K562 (cell line): ENCODE results near the gene CCDC82. TPM values are rescaled to one million over a fixed set of nuclear protein-coding genes. Genes with fewer than 3 reads are reported as not detected.
A peak's percentile ranks its signal among the peaks of the same experiment; 100 is the strongest.

Experiments
- ATAC-seq: fragments of 200-7000 bp; cut with Tn5 transposase; 3 replicates; pipeline ENCODE4 v1.9.1; 2020; ENCODE audit warnings: moderate library complexity
- BruUV-seq: library from RNA; stranded (reverse); fragments of 400-500 nt; replicated peaks from 2 replicates; lab custom pipeline; 2021; lab: Mats Ljungman, UMichigan
- CTCF ChIA-PET: fragments of 300-600 bp; formaldehyde crosslinking; extraction: SDS; loops from one replicate; lab custom pipeline; 2021; ENCODE audit warnings: low intra/inter-chr PET ratio; lab: Yijun Ruan, JAX
- POLR2A ChIA-PET: fragments of 300-600, 350-650 bp; sonication (Branson Sonifier 250); formaldehyde crosslinking; extraction: SDS; loops from one replicate; lab custom pipeline; 2021; ENCODE audit warnings: antibody characterized with exemption, inconsistent platforms; lab: Yijun Ruan, JAX
- DNase-seq, 4 experiments: peaks; one replicate each; pipeline versions ENCODE4 v3.0.0 to v3.0.0-alpha.2; 2011 to 2018; ENCODE audit warnings: low spot score in 3 of 4, mixed read lengths in 3 of 4; ENCODE audit errors: extremely low read depth in 1 of 4
- FAIRE-seq: peaks from 2 replicates; lab custom pipeline; 2011; peaks lifted over from hg19 to GRCh38; lab: Jason Lieb, UNC
- H2AFZ ChIP-seq: 2 replicates; pipeline ENCODE4 v1.6.0; 2011; ENCODE audit warnings: low read depth, low read length, control low read depth, inconsistent platforms
- H3K27ac ChIP-seq: fragments of 200-600 bp; 3 replicates; pipeline ENCODE4 v1.8.0; 2011; ENCODE audit warnings: low read depth, mild to moderate bottlenecking, control low read depth, inconsistent platforms, low read length, moderate library complexity, mixed read lengths; ENCODE audit errors: extremely low read depth
- H3K27me3 ChIP-seq, 2 experiments: fragments of 300-600 bp in 1 of 2; 2 replicates in 1 of 2; 3 replicates in 1 of 2; pipeline versions ENCODE4 v1.6.0 to v1.8.0; 2011; ENCODE audit warnings: inconsistent platforms in 2 of 2, low read length in 2 of 2, mild to moderate bottlenecking in 1 of 2, mixed read lengths in 1 of 2, moderate library complexity in 1 of 2; ENCODE audit not compliant: control insufficient read depth in 2 of 2, insufficient read depth in 2 of 2
- H3K36me3 ChIP-seq: fragments of 300-600 bp; 3 replicates; pipeline ENCODE4 v1.8.0; 2011; ENCODE audit warnings: mild to moderate bottlenecking, low read length, inconsistent platforms; ENCODE audit not compliant: control insufficient read depth, insufficient read depth
- H3K4me1 ChIP-seq, 2 experiments: fragments of 200-600 bp in 1 of 2; replicated peaks in 1 of 2; 2 replicates in 1 of 2; 3 replicates in 1 of 2; pipeline versions ENCODE4 v1.5.1 to v1.8.0; 2011; ENCODE audit warnings: inconsistent platforms in 2 of 2, low read length in 2 of 2, mild to moderate bottlenecking in 1 of 2, mixed read lengths in 1 of 2, moderate library complexity in 1 of 2; ENCODE audit not compliant: control insufficient read depth in 2 of 2, insufficient read depth in 2 of 2
- H3K4me2 ChIP-seq: 2 replicates; pipeline ENCODE4 v1.6.1; 2011; ENCODE audit warnings: low read length, control low read depth, inconsistent platforms, mixed read lengths; ENCODE audit not compliant: insufficient read depth
- H3K4me3 ChIP-seq: fragments of 200-600 bp; sonication (generic), shearing (Covaris generic); 2 replicates; pipeline ENCODE4 v1.5.1; 2016; ENCODE audit warnings: control low read depth, inconsistent platforms
- H3K79me2 ChIP-seq: fragments of 200-600 bp; 3 replicates; pipeline ENCODE4 v1.8.0; 2011; ENCODE audit warnings: low read length, inconsistent platforms; ENCODE audit not compliant: control insufficient read depth, insufficient read depth
- H3K9ac ChIP-seq, 2 experiments: 2 replicates each; pipeline versions ENCODE4 v1.6.0 to v1.6.1; 2011; ENCODE audit warnings: low read depth in 2 of 2, low read length in 2 of 2, control low read depth in 1 of 2, inconsistent platforms in 1 of 2, mild to moderate bottlenecking in 1 of 2, mixed read lengths in 1 of 2; ENCODE audit not compliant: insufficient read depth in 1 of 2
- H3K9me1 ChIP-seq: one replicate; pipeline ENCODE4 v1.6.0; 2011; ENCODE audit warnings: inconsistent platforms, mild to moderate bottlenecking, low read length, moderate library complexity; ENCODE audit not compliant: control insufficient read depth, insufficient read depth
- H3K9me3 ChIP-seq: replicated peaks from 2 replicates; pipeline ENCODE4 v1.5.1; 2011; ENCODE audit warnings: low read depth, low read length, inconsistent platforms; ENCODE audit not compliant: control insufficient read depth, insufficient read depth
- H4K20me1 ChIP-seq: replicated peaks from 2 replicates; pipeline ENCODE4 v1.6.1; 2011; ENCODE audit warnings: low read length, inconsistent platforms, mixed read lengths; ENCODE audit not compliant: control insufficient read depth, insufficient read depth
- FOSL1 ChIP-seq: fragments of 200-800 bp; sonication (Bioruptor generic); conservative IDR thresholded peaks from 2 replicates; pipeline ENCODE4 v1.6.1; 2016; ENCODE audit warnings: missing genetic modification characterization, missing compliant biosample characterization
- FOXA3 ChIP-seq, 2 experiments: fragments of 450-650 bp in 1 of 2; sonication (generic) in 1 of 2; formaldehyde crosslinking; IDR thresholded peaks in 1 of 2; conservative IDR thresholded peaks in 1 of 2; 2 replicates each; pipeline versions ENCODE4 v1.4.0 to v1.8.0; 2020 to 2022; ENCODE audit warnings: mild to moderate bottlenecking in 2 of 2, missing genetic modification reagents in 1 of 2
- GABPB1 ChIP-seq: sonication (generic); formaldehyde crosslinking; IDR thresholded peaks from 2 replicates; pipeline ENCODE4 v1.8.0; 2022; ENCODE audit warnings: mild to moderate bottlenecking, missing genetic modification reagents
- JUND ChIP-seq, 2 experiments: IDR thresholded peaks; 2 replicates in 1 of 2; 3 replicates in 1 of 2; pipeline ENCODE4 v1.6.1; 2011; ENCODE audit warnings: borderline replicate concordance in 2 of 2, low read depth in 2 of 2, low read length in 2 of 2, improper control_type of control experiment in 1 of 2, missing biosample characterization in 1 of 2, missing genetic modification characterization in 1 of 2, missing genetic modification reagents in 1 of 2
- KDM2B ChIP-seq: fragments of 250-450 bp; sonication (Bioruptor Pico); IDR thresholded peaks from 2 replicates; pipeline ENCODE4 v1.8.0; 2021; ENCODE audit warnings: mild to moderate bottlenecking, moderate library complexity
- MCM3 ChIP-seq: fragments of 450-650 bp; IDR thresholded peaks from 2 replicates; pipeline ENCODE4 v1.6.1; 2016
- MYNN ChIP-seq, 2 experiments: sonication (generic); formaldehyde crosslinking in 1 of 2; IDR thresholded peaks; 2 replicates each; pipeline versions ENCODE4 v1.5.0 to v1.6.1; 2016 to 2020; ENCODE audit warnings: antibody characterized with exemption in 1 of 2, missing genetic modification reagents in 1 of 2
- NFYB ChIP-seq: IDR thresholded peaks from 2 replicates; pipeline ENCODE4 v1.6.1; 2011; ENCODE audit warnings: mild to moderate bottlenecking, moderate library complexity; ENCODE audit not compliant: insufficient read length; ENCODE audit errors: extremely low read depth
- SMARCA5 ChIP-seq: fragments of 450-650 bp; IDR thresholded peaks from 2 replicates; pipeline ENCODE4 v1.6.1; 2016
- SP1 ChIP-seq: sonication (generic); formaldehyde crosslinking; IDR thresholded peaks from 2 replicates; pipeline ENCODE4 v1.8.1; 2022; ENCODE audit warnings: mild to moderate bottlenecking, missing genetic modification reagents
- ZNF324 ChIP-seq: fragments of 250-450 bp; sonication (Bioruptor Pico); IDR thresholded peaks from 2 replicates; pipeline ENCODE4 v1.4.0; 2020; ENCODE audit warnings: mild to moderate bottlenecking
- ZZZ3 ChIP-seq: fragments of 450-650 bp; IDR thresholded peaks from 2 replicates; pipeline ENCODE4 v1.6.1; 2016; ENCODE audit warnings: antibody characterized with exemption, mild to moderate bottlenecking, moderate library complexity
- WGBS: fragments of 100-300 bp; shearing (Covaris generic); methylation state at CpG from one replicate; pipeline ENCODE4 v1.1.6; 2016; ENCODE audit warnings: low coverage, mixed read lengths; ENCODE audit not compliant: insufficient coverage; ENCODE audit errors: missing lambda C conversion rate; 5-methylcytosine and 5-hydroxymethylcytosine counted together
- in situ Hi-C: fragments of 300-500 bp; cut with MboI; formaldehyde crosslinking; loops from 4 replicates; pipeline ENCODE4 v1.15.0; 2018; ENCODE audit warnings: inconsistent platforms, mixed read lengths
- intact Hi-C: fragments of 100-400 bp; cut with micrococcal nuclease; formaldehyde crosslinking; loops from 2 replicates; pipeline ENCODE4 v1.14.2; 2022
- polyA plus RNA-seq, 8 experiments: library from polyadenylated mRNA; depleted of rRNA in 4 of 8; stranded (reverse) in 5 of 8; unstranded in 3 of 8; fragments of >200 nt; fragmentation: Nextera tagmentation in 2 of 8; fragmentation: Illumina TruSeq in 1 of 8; extraction: Ambion mirVana in 2 of 8; extraction: Trizol in 1 of 8; gene quantifications; 2 replicates each; pipeline versions ENCODE4 v1.2.1 to v1.2.3, GENCODE V29; 2011 to 2014; ENCODE audit warnings: inconsistent platforms in 1 of 8, missing spikeins in 1 of 8
- total RNA-seq, 7 experiments: library from RNA; depleted of rRNA in 6 of 7; stranded (reverse); fragments of >200 nt in 6 of 7; fragmentation: Illumina TruSeq in 2 of 7; extraction: Trizol in 2 of 7; gene quantifications; 2 replicates each; pipeline versions ENCODE4 v1.2.1 to v1.2.3, GENCODE V29; 2011 to 2021; ENCODE audit warnings: low replicate concordance in 1 of 7

The CCDC82 gene
- total and polyA plus RNA-seq, 9 of the 15 experiments (the other 6 are each of a cell fraction or from before 2014, with no cell fraction given): 12.5 to 51.3 (median 24.5) TPM

DNA sequence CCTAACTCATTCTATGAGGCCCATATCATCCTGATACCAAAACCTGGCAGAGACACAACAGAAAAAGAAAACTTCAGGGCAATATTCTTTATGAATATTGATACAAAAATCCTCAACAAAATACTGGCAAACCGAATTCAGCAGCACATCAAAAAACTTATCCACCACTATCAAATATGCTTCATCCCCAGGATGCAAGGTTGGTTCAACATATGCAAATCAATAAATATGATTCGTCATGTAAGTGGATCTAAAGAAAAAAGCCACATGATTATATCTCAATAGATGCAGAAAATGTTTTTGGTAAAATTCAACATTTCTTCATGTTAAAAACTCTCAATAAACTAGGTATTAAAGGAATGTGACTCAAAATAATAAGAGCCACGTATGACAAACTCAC lies 41.0 kb upstream of the CCDC82 start:
- CTCF ChIA-PET: no interaction called here
- Histone ChIP-seq H2AFZ (no peak overlapping the region), H4K20me1 (no peaks in the 10 kb centered on the region), H3K4me3 (no peak overlapping the region), H3K4me1 (no peaks in the 10 kb centered on the region), H3K27ac (no peak overlapping the region), H3K27me3 (no peaks in the 10 kb centered on the region), H3K79me2 (no peaks in the 10 kb centered on the region), H3K9me1 (no peaks in the 10 kb centered on the region), H3K36me3 (no peaks in the 10 kb centered on the region), H3K9me3 (no peaks in the 10 kb centered on the region), H3K4me2 (no peak overlapping the region), H3K9ac (no peak overlapping the region)
- WGBS: 10% methylated on average over 3 of the region's 3 CpGs
- in situ Hi-C loops (no loop called here), intact Hi-C loops (no loop called here)
- no peak for DNase-seq
- TF ChIP-seq MCM3: no peak
- TF ChIP-seq SP1 (CRISPR knock-in tag): no peak
- TF ChIP-seq ZZZ3: no peak
- TF ChIP-seq NFYB: no peak
- TF ChIP-seq ZNF324: peak; percentile 78
- FAIRE-seq: no peak
- no TSS peak for BruUV-seq
- POLR2A ChIA-PET: no interaction called here
- no peak for ATAC-seq

DNA sequence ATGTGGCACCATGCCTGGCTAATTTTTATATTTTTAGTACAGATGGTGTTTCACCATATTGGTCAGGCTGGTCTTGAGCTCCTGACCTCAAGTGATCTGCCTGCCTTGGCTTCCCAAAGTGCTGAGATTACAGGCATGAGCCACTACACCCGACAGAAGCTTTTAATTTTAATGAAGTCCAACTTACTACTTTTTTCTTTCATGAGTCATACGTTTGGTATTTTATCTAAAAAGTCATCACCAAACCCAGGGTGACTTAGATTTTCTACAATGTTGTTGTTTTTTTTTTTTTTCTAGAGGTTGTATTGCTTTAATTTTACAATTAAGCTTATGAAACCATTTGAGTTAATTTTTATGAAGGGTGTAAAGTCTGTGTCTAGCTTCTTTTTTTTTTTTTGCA lies 35.0 kb upstream of the CCDC82 start:
- Histone ChIP-seq H3K27ac (no peak overlapping the region), H3K4me3 (no peak overlapping the region), H3K4me1 (no peaks in the 10 kb centered on the region), H3K79me2 (no peaks in the 10 kb centered on the region), H3K27me3 (no peaks in the 10 kb centered on the region), H3K9ac (no peak overlapping the region), H3K9me1 (no peaks in the 10 kb centered on the region), H2AFZ (no peak overlapping the region), H4K20me1 (no peaks in the 10 kb centered on the region), H3K9me3 (no peaks in the 10 kb centered on the region), H3K4me2 (no peak overlapping the region), H3K36me3 (no peaks in the 10 kb centered on the region)
- no TSS peak for BruUV-seq
- intact Hi-C loops (loop anchor here (2.0 to 5.0 kb wide), 2 partner anchors 588 to 1272 kb away; no protein-coding TSS in a partner anchor), in situ Hi-C loops (loop anchor here (10.0 kb wide), 1 partner anchor 580 kb away; no protein-coding TSS in a partner anchor)
- ChIA-PET POLR2A (no interaction called here), CTCF (interaction anchor here (0.7 to 1.2 kb wide), 2 partner anchors 589 to 1434 kb away, joined by 3 to 6 read pairs; no protein-coding TSS in a partner anchor)
- 0% methylated on average over 2 of the region's 2 CpGs for WGBS
- peak; percentile 8; the same call in 1 of the 2 replicates for TF ChIP-seq JUND (IDR thresholded peaks at IDR 0.05; ENCODE audit: borderline replicate concordance, low read depth, low read length)
- TF ChIP-seq JUND (tag; IDR thresholded peaks at IDR 0.05; ENCODE audit: borderline replicate concordance, low read depth, low read length): no peak
- no peak for TF ChIP-seq KDM2B (CRISPR knock-in tag)
- no peak for TF ChIP-seq FOXA3 (CRISPR knock-in tag; conservative IDR thresholded peaks at IDR 0.05 in 1 of 2, IDR thresholded peaks at IDR 0.05 in 1 of 2)
- TF ChIP-seq GABPB1: no peak
- no peak for TF ChIP-seq MYNN (IDR thresholded peaks at IDR 0.05)
- no peak for TF ChIP-seq MYNN (CRISPR knock-in tag; IDR thresholded peaks at IDR 0.05)
- no peak for TF ChIP-seq SMARCA5
- 0 out of 2 replicates have a peak, but pooled peaks have one; percentile 37 for TF ChIP-seq FOSL1 (tag)
- DNase-seq: no peak
- no peak for ATAC-seq
- FAIRE-seq: no peak
